PFSK-1 (cell line): Measurements from ENCODE around the gene FOXP4.

Experiments used
- FOXP2 ChIP-seq: optimal IDR thresholded peaks from 2 replicates; pipeline ENCODE3; 2011; ENCODE audit warnings: borderline replicate concordance, control low read depth, inconsistent platforms; ENCODE audit not compliant: insufficient read depth; ENCODE audit errors: extremely low read length, extremely low read depth
- POLR2AphosphoS5 ChIP-seq: IDR thresholded peaks from 2 replicates; pipeline ENCODE4 v1.6.1; 2012; ENCODE audit warnings: low read depth, mild to moderate bottlenecking, control low read depth, low read length, moderate library complexity
- REST ChIP-seq, 2 experiments: IDR thresholded peaks; 2 replicates each; pipeline versions ENCODE4 v1.6.1 to v1.8.0; 2011 to 2012; ENCODE audit warnings: low read depth in 2 of 2, low read length in 2 of 2, control low read depth in 1 of 2, inconsistent platforms in 1 of 2, mild to moderate bottlenecking in 1 of 2, moderate library complexity in 1 of 2; ENCODE audit not compliant: insufficient read depth in 1 of 2
- SIN3A ChIP-seq: IDR thresholded peaks from 2 replicates; pipeline ENCODE4 v1.6.1; 2012; ENCODE audit warnings: mild to moderate bottlenecking, low read length, moderate library complexity, borderline replicate concordance; ENCODE audit not compliant: insufficient read depth
- TAF1 ChIP-seq: IDR thresholded peaks from 2 replicates; pipeline ENCODE4 v1.6.1; 2012; ENCODE audit warnings: low read length, control low read depth, borderline replicate concordance; ENCODE audit not compliant: insufficient read depth

GRCh38 chr6:41572613-41573012, 26.4 kb downstream of the FOXP4 start:
- TF ChIP-seq TAF1 (no peak), SIN3A (no peak), POLR2AphosphoS5 (no peak), REST (IDR thresholded peaks at IDR 0.05; ENCODE audit: insufficient read depth in 1 of 2, low read depth in 2 of 2, low read length in 2 of 2) (no peak), FOXP2 (no peak)
